Spleen (tissue), 11 donors: ENCODE results near the gene MYH15. TPM values are rescaled to one million over a fixed set of nuclear protein-coding genes. Genes with fewer than 3 reads are reported as not detected.

Experiments used
- DNase-seq: peaks from one replicate; pipeline ENCODE4 v3.0.0-alpha.2; 2020
- H3K27ac ChIP-seq, 8 donors: fragments of 200-600 bp; sonication (generic) in 7 of 8; 1 replicate in 4 of 8; 2 replicates in 4 of 8; pipeline versions ENCODE4 v1.5.0 to v1.8.0; 2016 to 2021; ENCODE audit warnings: inconsistent platforms in 4 of 8, mild to moderate bottlenecking in 4 of 8, moderate library complexity in 1 of 8
- H3K27me3 ChIP-seq, 7 donors: fragments of 200-600 bp; sonication (generic) in 6 of 7; replicated peaks in 1 of 7; 1 replicate in 4 of 7; 2 replicates in 3 of 7; pipeline versions ENCODE4 v1.5.0 to v1.8.0; 2016 to 2021; ENCODE audit warnings: inconsistent platforms in 3 of 7, mild to moderate bottlenecking in 1 of 7
- H3K36me3 ChIP-seq, 6 donors: fragments of 200-600 bp; sonication (generic) in 5 of 6; 1 replicate in 4 of 6; 2 replicates in 2 of 6; pipeline versions ENCODE4 v1.5.0 to v1.8.0; 2016 to 2021; ENCODE audit warnings: inconsistent platforms in 2 of 6
- H3K4me1 ChIP-seq, 6 donors: fragments of 200-600 bp; sonication (generic) in 5 of 6; 1 replicate in 3 of 6; 2 replicates in 3 of 6; pipeline versions ENCODE4 v1.5.0 to v1.8.0; 2016 to 2021; ENCODE audit warnings: inconsistent platforms in 3 of 6
- H3K4me3 ChIP-seq, 8 donors: fragments of 200-600 bp; sonication (generic) in 7 of 8; 1 replicate in 4 of 8; 2 replicates in 4 of 8; pipeline versions ENCODE4 v1.5.0 to v1.8.0; 2016 to 2021; ENCODE audit warnings: inconsistent platforms in 4 of 8, mild to moderate bottlenecking in 4 of 8, moderate library complexity in 2 of 8
- H3K9me3 ChIP-seq, 8 donors: fragments of 200-600 bp; sonication (generic) in 7 of 8; 1 replicate in 4 of 8; 2 replicates in 4 of 8; pipeline versions ENCODE4 v1.5.0 to v1.8.0; 2016 to 2021; ENCODE audit warnings: inconsistent platforms in 4 of 8
- CTCF ChIP-seq, 11 experiments: fragments of 200-600 bp in 7 of 11; fragments of 450-650 bp in 4 of 11; sonication (generic) in 4 of 11; IDR thresholded peaks in 8 of 11; conservative IDR thresholded peaks in 3 of 11; 1 replicate in 7 of 11; 2 replicates in 4 of 11; pipeline versions ENCODE4 v1.4.0 to v1.8.0; 2016 to 2021; ENCODE audit warnings: antibody characterized with exemption in 11 of 11, inconsistent platforms in 4 of 11, mild to moderate bottlenecking in 1 of 11
- POLR2A ChIP-seq, 3 donors: fragments of 450-650 bp; IDR thresholded peaks; one replicate each; pipeline ENCODE4 v1.5.1; 2017; ENCODE audit warnings: antibody characterized with exemption in 3 of 3, mild to moderate bottlenecking in 1 of 3
- POLR2AphosphoS5 ChIP-seq, 3 donors: sonication (generic); formaldehyde crosslinking; IDR thresholded peaks; one replicate each; pipeline ENCODE4 v1.5.1; 2017; ENCODE audit warnings: antibody characterized with exemption in 3 of 3
- WGBS, 5 donors: extraction: QIAGEN DNeasy Blood & Tissue Kit in 3 of 5; methylation state at CpG; one replicate each; pipeline versions ENCODE4 v1.1.5 to v1.1.7; 2013 to 2018; 5-methylcytosine and 5-hydroxymethylcytosine counted together
- intact Hi-C: fragments of 100-400 bp; cut with DNase I; formaldehyde crosslinking; loops from one replicate; pipeline ENCODE4 v1.15.0; 2023; ENCODE audit warnings: low total_unique reads
- polyA plus RNA-seq, 3 donors: library from polyadenylated mRNA; stranded (reverse); fragments of 200-250 nt; gene quantifications; one replicate each; pipeline ENCODE4 v1.2.1, GENCODE V29; 2013
- total RNA-seq, 7 donors: library from RNA; depleted of rRNA in 3 of 7; stranded (reverse); fragments of >200 nt in 3 of 7; fragmentation: NEBNext Ultra II Directional in 4 of 7; extraction: Animal tissue kit (Norgen Biotek cat#: 25700) in 4 of 7; gene quantifications; one replicate each; pipeline versions ENCODE4 v1.1.0 to v1.2.1, GENCODE V29; 2016 to 2021
- donor health status: healthy with polysubstance abuse.
- donor health status: DM: no; HTN: no; CAD: no; lungs with moderate emphysema.
- donor health status: DM: no; HTN: no; CAD: no.
- donor health status: Bipolar disorder and iron deficiency.
- donor health status: healthy.
- donor health status: DM: no; HTN: no; CAD: no.
- donor health status: DM: yes; HTN: yes; CAD: no.

The MYH15 gene
- total and polyA plus RNA-seq, 10 donors: 0.02 to 3.0 (median 0.18) TPM

- DNase-seq: no peak
Measured at GRCh38 chr3:108507902-108508301, 2.5 kb downstream of the MYH15 start.

GRCh38 chr3:108505811-108506210, 4.6 kb downstream of the MYH15 start:
- 78 to 92% (median 84%) methylated on average over 1 of the region's 1 CpG for WGBS, 5 donors
- intact Hi-C loops: no loop called here
- TF ChIP-seq CTCF (IDR thresholded peaks at IDR 0.05 in 8 of 11, conservative IDR thresholded peaks at IDR 0.05 in 3 of 11) (no peak), POLR2AphosphoS5 (IDR thresholded peaks at IDR 0.05) (no peak), POLR2A (IDR thresholded peaks at IDR 0.05) (no peak)

More at GRCh38 chr3:108507902-108508301, 2.5 kb downstream of the MYH15 start:
- Histone ChIP-seq H3K27ac (no peak overlapping the region), H3K9me3 (no peaks in the 10 kb centered on the region), H3K27me3 (no peaks in the 10 kb centered on the region), H3K36me3 (no peaks in the 10 kb centered on the region), H3K4me3 (no peak overlapping the region), H3K4me1 (no peaks in the 10 kb centered on the region)
- intact Hi-C loops: no loop called here
- TF ChIP-seq POLR2AphosphoS5 (IDR thresholded peaks at IDR 0.05): no peak
- no peak for TF ChIP-seq POLR2A (IDR thresholded peaks at IDR 0.05)
- no peak for TF ChIP-seq CTCF (IDR thresholded peaks at IDR 0.05 in 8 of 11, conservative IDR thresholded peaks at IDR 0.05 in 3 of 11)

GRCh38 chr3:108503722-108504121, 6.7 kb downstream of the MYH15 start:
- no peak overlapping the region for H3K4me3 ChIP-seq
- intact Hi-C loops: no loop called here
- no peaks in the 10 kb centered on the region for H3K36me3 ChIP-seq
- no peak for TF ChIP-seq POLR2A (IDR thresholded peaks at IDR 0.05)
- TF ChIP-seq POLR2AphosphoS5 (IDR thresholded peaks at IDR 0.05): no peak
- TF ChIP-seq CTCF (IDR thresholded peaks at IDR 0.05 in 8 of 11, conservative IDR thresholded peaks at IDR 0.05 in 3 of 11): no peak
- DNase-seq: no peak
- H3K9me3 ChIP-seq: no peaks in the 10 kb centered on the region
- no peaks in the 10 kb centered on the region for H3K27me3 ChIP-seq
- H3K4me1 ChIP-seq: no peaks in the 10 kb centered on the region
- H3K27ac ChIP-seq: no peak overlapping the region

More at GRCh38 chr3:108505811-108506210, 4.6 kb downstream of the MYH15 start:
- DNase-seq: no peak
- no peaks in the 10 kb centered on the region for H3K4me1 ChIP-seq
- H3K9me3 ChIP-seq: no peaks in the 10 kb centered on the region
- no peak overlapping the region for H3K27ac ChIP-seq
- H3K4me3 ChIP-seq: no peak overlapping the region
- no peaks in the 10 kb centered on the region for H3K27me3 ChIP-seq
- H3K36me3 ChIP-seq: no peaks in the 10 kb centered on the region

- Histone ChIP-seq H3K27ac (no peak overlapping the region), H3K27me3 (no peaks in the 10 kb centered on the region), H3K4me1 (no peaks in the 10 kb centered on the region), H3K36me3 (no peaks in the 10 kb centered on the region), H3K9me3 (no peaks in the 10 kb centered on the region), H3K4me3 (no peak overlapping the region)
- intact Hi-C loops: no loop called here
- no peak for DNase-seq
- no peak for TF ChIP-seq CTCF (IDR thresholded peaks at IDR 0.05 in 8 of 11, conservative IDR thresholded peaks at IDR 0.05 in 3 of 11)
- TF ChIP-seq POLR2AphosphoS5 (IDR thresholded peaks at IDR 0.05): no peak
- TF ChIP-seq POLR2A (IDR thresholded peaks at IDR 0.05): no peak
- WGBS, 5 donors: 88 to 98% (median 93%) methylated on average over 5 of the region's 5 CpGs
Measured at GRCh38 chr3:108501535-108501934, 8.9 kb downstream of the MYH15 start.
